HG03457 (cell line): ENCODE data around the gene TES.

Experiments
- ATAC-seq: cut with Tn5 transposase; IDR thresholded peaks from one replicate; pipeline ENCODE4 v1.9.1; 2021; ENCODE audit warnings: moderate number of reproducible peaks; ENCODE audit not compliant: unreplicated experiment

The TES gene

DNA sequence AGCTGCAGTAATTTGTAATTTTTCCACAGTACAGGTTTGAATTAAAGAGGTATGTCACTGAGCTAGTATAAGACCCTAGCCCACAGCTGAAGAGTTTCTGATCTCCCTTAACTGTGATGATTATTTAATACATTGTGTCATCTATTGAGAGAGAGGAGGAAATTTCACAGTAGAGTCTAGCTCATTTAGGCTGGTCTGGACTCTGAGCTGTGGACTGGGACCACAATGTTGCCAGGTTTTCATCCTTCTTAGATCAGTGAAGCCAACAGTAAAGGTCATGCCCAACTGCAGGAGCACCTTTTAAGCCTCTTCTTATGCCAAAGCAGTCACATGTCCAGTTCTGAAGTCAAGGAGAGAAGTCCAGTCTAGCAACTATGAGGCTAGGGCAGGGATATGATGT lies 8.9 kb downstream of the TES start:
- no peak for ATAC-seq

- no peak for ATAC-seq
These were observed 9.5 kb downstream of the TES start for GRCh38 chr7:116219834-116220233.

DNA sequence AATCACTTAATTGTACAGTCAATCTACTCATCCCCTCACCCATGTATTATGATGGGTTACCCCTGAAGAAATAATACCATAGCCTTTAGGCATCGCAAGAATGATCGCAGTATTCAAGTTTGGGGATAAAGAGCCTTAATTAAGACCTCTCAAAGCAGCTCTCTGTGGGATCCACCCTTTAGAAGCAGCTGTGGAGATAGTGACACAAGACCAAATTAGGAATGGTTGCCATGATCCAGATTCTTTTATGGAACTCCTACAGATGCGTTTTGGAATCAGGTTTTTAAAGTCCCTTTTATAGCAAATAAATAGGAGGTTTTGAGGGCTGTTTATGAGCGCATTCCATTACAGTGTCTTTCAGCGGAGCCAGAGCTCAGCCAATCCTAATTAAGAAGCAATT lies 12.2 kb downstream of the TES start:
- no peak for ATAC-seq

- no peak for ATAC-seq
These were observed 13.2 kb downstream of the TES start for GRCh38 chr7:116223588-116223987.

- ATAC-seq: no peak
These were observed 14.3 kb downstream of the TES start for GRCh38 chr7:116224492-116225098.

DNA sequence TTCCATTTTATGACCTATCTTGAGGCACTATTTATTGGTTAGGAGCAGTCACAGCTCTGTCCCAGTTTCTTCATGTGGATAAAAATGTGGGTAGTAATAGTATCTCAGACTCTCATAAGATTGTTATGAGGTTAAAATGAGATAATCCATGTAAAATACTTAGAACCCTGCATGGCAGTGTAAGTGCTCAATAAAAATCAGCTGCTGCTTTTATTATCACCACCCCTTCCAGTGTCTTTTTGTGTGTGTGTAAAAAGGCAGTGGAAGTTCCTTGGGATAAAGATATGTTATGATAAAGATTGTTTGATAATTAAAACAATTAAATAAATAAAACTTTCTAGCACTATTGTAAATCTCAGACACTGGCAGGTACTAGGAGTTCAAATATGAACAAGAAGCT lies 15.5 kb downstream of the TES start:
- no peak for ATAC-seq

DNA sequence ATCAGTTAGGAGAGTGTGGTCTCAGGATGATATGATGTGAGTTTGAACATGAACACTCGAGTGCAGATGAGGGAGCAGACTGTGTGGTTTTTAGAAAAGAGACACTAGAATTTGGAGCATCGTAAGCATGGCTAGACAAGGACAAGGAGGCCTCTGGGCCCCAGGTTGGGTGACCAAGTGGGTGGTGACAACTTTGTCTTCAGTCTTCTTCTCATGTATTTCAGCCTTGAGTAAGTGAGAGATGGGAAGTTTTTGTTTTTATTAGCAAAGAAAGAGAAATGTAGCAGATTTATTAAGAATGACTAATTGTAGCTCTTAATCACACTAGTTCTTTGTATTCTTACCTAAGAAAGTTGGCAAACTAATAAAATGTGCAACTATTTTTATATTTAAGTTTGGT lies 16.3 kb downstream of the TES start:
- ATAC-seq: no peak

GRCh38 chr7:116227678-116228239 lies 17.4 kb downstream of the TES start:
- no peak for ATAC-seq

DNA sequence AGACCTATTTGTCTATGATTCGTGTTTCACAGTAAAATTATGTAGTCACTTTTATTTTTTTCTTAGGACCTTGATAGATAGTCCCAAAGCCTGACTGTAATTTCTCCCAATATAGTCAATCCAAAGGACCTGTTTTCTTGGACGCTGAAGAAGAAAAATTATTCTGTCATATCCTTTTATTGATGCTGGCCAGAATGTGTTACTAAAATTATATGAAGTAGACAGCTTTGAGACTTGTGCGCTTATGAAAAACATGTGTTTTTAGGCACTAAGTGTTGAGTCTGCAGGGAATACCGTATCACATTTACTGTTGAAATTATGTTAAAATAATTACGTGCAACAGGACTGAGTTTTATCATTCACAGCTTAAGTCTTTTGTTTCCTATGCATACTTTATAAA lies 17.9 kb downstream of the TES start:
- no peak for ATAC-seq

DNA sequence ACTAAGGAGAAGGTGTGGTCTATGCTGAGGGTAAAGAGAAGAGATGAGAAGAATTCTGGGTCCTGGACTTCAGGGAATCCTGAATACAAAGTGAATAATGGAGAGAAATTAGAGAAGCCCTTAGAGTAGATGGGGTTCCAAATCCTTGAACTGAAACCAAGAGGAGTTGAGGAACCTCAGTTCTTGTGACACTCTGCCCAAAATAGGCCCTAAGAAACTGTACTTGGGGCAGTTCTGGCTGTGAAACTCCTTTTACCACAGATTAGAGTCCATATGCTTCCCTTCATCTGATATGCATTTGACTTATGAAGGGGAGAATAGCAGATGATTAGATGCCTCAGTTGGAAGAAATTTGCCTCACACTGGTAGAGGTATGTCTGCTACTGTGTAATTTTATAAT lies 19.0 kb downstream of the TES start:
- ATAC-seq: no peak

- no peak for ATAC-seq
These were observed 20.1 kb downstream of the TES start for GRCh38 chr7:116230191-116231005.

DNA sequence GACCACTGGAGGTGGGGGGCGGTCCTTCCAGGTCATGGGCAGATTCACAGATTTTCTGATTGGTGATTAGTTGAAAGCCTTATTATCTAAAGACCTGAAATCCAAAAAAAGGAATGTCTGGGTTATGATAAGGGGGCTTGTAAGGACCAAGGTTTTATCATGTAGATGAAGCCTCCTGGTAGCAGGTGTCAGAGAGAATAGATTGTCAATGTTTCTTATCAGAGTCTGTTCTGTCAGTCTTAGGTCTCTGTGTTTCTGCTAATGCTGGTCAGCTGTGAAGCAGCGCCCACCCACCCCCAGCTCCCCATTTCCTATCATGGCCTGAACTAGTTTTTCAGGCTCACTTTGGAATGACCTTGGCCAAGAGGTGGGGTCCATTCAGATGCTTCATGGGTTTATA lies 21.2 kb downstream of the TES start:
- ATAC-seq: no peak

DNA sequence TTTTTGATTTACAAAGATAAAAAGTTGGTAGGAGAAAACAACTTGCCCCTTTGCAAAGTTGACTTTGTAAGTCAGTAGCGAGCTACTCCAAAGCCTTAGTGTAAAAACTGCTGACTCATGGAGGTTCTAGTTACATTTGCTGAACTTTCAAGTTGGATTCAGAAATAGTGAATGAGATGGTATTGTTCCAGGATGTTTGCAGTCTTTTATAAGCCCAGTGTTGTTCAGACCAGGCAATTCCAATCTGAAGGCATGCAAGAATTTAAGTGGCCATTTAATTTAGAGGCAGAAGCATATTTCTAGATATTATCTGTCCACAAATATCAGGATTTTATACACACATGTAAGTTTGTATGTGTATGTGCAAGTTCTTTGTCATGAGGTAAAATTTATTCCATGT lies 21.6 kb downstream of the TES start:
- ATAC-seq: no peak

- no peak for ATAC-seq
These were observed 22.0 kb downstream of the TES start for GRCh38 chr7:116232350-116232749.

GRCh38 chr7:116232920-116233319 lies 22.6 kb downstream of the TES start:
- no peak for ATAC-seq

DNA sequence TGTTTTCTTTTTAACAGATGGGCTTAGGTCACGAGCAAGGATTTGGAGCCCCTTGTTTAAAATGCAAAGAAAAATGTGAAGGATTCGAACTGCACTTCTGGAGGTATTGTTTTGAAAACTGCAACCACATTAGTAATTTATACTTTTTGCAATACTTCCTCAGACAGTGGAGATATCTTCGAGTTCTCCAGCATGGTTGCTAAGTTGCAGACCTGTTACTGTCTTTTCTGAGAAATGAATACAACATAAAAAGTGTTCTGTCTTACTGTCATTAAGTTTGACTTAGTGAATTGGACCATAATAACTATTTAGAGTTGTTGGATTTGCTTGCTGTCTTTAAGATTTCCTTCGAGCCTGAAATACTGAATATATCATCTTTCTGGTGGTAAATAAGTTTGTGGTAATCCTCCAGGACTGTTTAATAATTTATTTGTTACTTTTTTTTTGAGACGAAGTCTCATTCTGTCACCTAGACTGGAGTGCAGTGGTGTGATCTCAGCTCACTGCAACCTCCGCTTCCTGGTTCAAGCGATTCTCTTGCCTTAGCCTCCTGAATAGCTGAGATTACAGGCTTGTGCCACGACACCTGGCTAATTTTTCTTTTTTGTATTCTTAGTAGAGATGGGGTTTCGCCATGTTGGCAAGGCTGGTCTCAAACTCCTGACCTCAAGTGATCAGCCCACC lies 24.3 kb downstream of the TES start:
- no peak for ATAC-seq

GRCh38 chr7:116235380-116235779 lies 25.0 kb downstream of the TES start:
- no peak for ATAC-seq

DNA sequence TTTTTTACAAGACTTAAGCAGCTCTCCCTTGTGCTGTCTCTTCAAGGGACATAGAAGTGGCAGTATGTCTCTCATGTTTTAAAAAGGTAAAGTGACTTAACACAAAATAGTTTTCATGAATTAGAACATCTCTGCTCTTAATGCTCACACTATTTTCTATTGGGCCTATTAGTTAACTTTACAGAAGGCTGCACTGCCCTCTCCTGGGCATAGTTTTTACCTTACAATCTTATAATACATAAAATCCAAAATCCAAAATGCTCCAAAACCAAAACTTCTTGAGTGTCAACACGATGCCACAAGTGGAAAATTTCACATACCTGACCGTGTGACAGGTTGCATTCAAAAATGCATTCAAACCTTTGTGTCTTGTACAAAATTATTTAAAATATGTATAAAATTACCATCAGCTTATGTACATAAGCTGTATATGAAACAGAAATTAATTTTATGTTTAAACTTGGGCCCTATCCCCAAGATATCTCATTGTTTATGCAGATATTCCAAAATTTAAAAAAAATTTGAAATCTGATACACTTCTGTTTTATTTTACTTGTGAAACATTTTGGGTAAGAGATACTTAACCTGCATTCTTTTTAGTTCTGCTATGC lies 25.8 kb downstream of the TES start:
- no peak for ATAC-seq

- ATAC-seq: no peak
These were observed 28.7 kb downstream of the TES start for GRCh38 chr7:116239020-116239419.

DNA sequence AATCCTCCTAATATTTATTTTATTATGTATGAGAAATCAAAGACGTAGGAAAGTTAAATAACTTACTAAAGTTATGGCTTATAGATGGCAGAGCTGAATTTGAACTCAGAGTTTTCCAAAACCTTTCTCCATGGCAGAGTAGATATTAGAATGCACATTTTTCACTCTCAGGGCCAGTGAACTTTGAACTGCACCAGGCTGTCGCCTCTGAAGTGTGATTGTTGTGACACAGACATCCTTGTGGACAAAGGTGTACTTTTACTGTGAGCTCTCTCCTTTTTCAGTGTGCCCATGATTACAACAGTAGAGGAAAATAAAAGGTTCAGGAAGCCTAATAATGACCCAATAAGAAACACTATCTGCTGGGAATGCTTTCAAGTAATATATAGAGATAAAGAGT lies 29.1 kb downstream of the TES start:
- ATAC-seq: no peak

DNA sequence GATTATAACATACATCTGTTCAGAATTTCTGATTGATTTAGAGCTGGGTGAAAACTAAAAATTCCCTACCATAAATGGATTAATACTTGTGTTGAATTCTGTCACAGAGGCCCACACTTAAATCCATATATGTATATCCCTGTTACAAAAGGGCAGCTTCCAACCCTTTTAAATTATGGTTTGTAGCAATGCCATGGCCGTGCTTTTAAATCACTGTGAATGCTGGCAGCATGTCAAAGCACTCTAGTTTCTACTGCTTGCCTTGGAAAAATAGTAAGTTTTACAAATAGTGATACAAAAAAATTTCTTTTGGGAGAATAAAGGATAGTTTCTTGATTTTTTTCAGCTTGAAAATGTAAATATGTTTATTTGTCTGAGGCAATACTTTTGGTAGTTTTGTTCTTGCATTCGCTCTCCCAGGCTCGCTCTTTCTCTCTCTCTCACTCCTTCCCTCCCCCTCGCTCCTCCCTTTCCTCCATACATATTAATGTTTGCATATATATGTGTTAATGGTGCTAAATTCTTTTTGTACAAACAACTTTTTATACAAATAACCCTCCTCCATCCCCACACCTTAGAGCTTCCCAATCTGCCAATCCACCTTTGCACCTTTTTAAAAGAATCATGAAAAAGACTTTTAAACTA lies 29.8 kb downstream of the TES start:
- ATAC-seq: no peak
